Left lung (tissue), 10 donors: ENCODE results near the gene OSBPL3. TPM values are rescaled to one million over a fixed set of nuclear protein-coding genes. Genes with fewer than 3 reads are reported as not detected.

ENCODE experiments used
- ATAC-seq: fragments of 200-7000 bp; cut with Tn5 transposase; one replicate; pipeline ENCODE4 v1.9.1; 2020; ENCODE audit warnings: moderate library complexity
- DNase-seq, 4 donors: peaks; one replicate each; pipeline ENCODE4 v3.0.0-alpha.2; 2013 to 2020
- H3K27ac ChIP-seq, 2 donors: fragments of 200-600 bp; sonication (generic) in 1 of 2; one replicate each; pipeline versions ENCODE4 v1.5.0 to v1.8.0; 2020 to 2021
- H3K27me3 ChIP-seq, 2 donors: fragments of 200-600 bp; sonication (generic) in 1 of 2; one replicate each; pipeline versions ENCODE4 v1.5.0 to v1.8.0; 2020 to 2021
- H3K36me3 ChIP-seq, 2 donors: fragments of 200-600 bp; sonication (generic) in 1 of 2; one replicate each; pipeline versions ENCODE4 v1.5.0 to v1.8.0; 2020 to 2021
- H3K4me1 ChIP-seq, 2 donors: fragments of 200-600 bp; one replicate each; pipeline ENCODE4 v1.8.0; 2021
- H3K4me3 ChIP-seq, 2 donors: fragments of 200-600 bp; sonication (generic) in 1 of 2; one replicate each; pipeline versions ENCODE4 v1.5.0 to v1.8.0; 2020 to 2021; ENCODE audit warnings: mild to moderate bottlenecking in 1 of 2
- H3K9me3 ChIP-seq, 2 donors: fragments of 200-600 bp; sonication (generic) in 1 of 2; one replicate each; pipeline versions ENCODE4 v1.5.0 to v1.8.0; 2020 to 2021
- intact Hi-C, 2 donors: fragments of 100-400 bp; cut with DNase I; formaldehyde crosslinking; loops; one replicate each; pipeline versions ENCODE4 v1.11.2 to v1.14.2; 2022
- polyA plus RNA-seq, 6 donors: library from polyadenylated mRNA; unstranded; fragments of 120-200 nt; gene quantifications; one replicate each; pipeline ENCODE4 v1.2.1, GENCODE V29; 2013; ENCODE audit not compliant: insufficient read length in 6 of 6
- total RNA-seq, 2 donors: library from RNA; stranded (reverse); fragmentation: NEBNext Ultra II Directional; extraction: Animal tissue kit (Norgen Biotek cat#: 25700); gene quantifications; one replicate each; pipeline ENCODE4 v1.2.1, GENCODE V29; 2021
- TF ChIP-seq, protein P1 (sequence below), 2 donors: fragments of 200-600 bp; sonication (generic) in 1 of 2; IDR thresholded peaks; one replicate each; pipeline versions ENCODE4 v1.5.0 to v1.8.0; 2021; ENCODE audit warnings: antibody characterized with exemption in 2 of 2
- donor health status: DM: no; HTN: yes; CAD: no.
- donor health status: DM: no; HTN: no; CAD: no.

OSBPL3 gene
- total and polyA plus RNA-seq, 8 donors = 2.3 to 30.5 (median 3.3) TPM

DNA sequence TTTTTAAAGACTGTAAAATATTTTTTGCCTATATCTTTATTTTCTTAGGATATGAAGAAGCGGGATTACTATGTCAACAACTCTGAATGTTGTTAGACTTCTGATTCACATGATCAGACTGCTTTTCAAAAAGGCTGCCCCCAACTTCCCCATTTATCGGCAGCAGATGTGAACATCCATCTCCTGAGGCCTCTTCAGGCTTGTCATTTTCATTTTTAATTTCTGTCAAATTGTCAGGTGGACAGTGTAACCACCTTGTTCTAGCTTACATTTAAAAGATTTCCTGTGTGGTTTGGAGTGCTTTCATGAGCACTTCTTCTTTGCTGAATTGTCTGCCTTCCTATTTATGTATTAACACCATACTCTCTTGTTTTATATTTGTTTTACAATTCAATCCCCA is 143.9 kb downstream of the OSBPL3 start:
- no peak overlapping the region for H3K4me3 ChIP-seq
- peaks cover 0 to 27% of the 10 kb centered on the region in 2 donors for H3K4me1 ChIP-seq
- H3K27ac ChIP-seq = peak overlapping the region in 1 of 2 donors; percentile 13
- no peaks in the 10 kb centered on the region for H3K36me3 ChIP-seq
- DNase-seq (no peak), ATAC-seq (no peak)
- TF ChIP-seq, protein P1, sequence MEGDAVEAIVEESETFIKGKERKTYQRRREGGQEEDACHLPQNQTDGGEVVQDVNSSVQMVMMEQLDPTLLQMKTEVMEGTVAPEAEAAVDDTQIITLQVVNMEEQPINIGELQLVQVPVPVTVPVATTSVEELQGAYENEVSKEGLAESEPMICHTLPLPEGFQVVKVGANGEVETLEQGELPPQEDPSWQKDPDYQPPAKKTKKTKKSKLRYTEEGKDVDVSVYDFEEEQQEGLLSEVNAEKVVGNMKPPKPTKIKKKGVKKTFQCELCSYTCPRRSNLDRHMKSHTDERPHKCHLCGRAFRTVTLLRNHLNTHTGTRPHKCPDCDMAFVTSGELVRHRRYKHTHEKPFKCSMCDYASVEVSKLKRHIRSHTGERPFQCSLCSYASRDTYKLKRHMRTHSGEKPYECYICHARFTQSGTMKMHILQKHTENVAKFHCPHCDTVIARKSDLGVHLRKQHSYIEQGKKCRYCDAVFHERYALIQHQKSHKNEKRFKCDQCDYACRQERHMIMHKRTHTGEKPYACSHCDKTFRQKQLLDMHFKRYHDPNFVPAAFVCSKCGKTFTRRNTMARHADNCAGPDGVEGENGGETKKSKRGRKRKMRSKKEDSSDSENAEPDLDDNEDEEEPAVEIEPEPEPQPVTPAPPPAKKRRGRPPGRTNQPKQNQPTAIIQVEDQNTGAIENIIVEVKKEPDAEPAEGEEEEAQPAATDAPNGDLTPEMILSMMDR (IDR thresholded peaks at IDR 0.05) = no peak
- intact Hi-C loops = no loop called here
- H3K9me3 ChIP-seq = no peaks in the 10 kb centered on the region
- no peaks in the 10 kb centered on the region for H3K27me3 ChIP-seq

DNA sequence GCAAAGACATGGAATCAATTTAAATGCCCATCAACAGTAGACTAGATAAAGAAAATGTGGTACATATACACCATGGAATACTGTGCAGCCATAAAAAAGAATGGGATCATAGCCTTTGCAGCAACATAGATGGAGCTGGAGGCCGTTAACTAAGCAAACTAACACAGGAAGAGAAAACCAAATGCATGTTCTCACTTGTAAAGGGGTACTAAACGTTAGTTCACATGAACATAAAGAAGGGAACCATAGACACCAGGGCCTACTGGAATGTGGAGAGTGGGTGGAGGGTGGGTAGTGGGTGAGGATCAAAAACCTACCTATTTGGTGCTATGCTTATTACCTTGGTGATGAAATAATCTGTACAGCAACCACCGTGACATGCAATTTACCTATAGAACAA is 144.3 kb downstream of the OSBPL3 start:
- Histone ChIP-seq H3K36me3 (no peaks in the 10 kb centered on the region), H3K27ac (peak overlapping the region in 1 of 2 donors; percentile 13), H3K4me3 (no peak overlapping the region), H3K27me3 (no peaks in the 10 kb centered on the region), H3K9me3 (no peaks in the 10 kb centered on the region), H3K4me1 (peaks cover 0 to 30% of the 10 kb centered on the region in 2 donors)
- TF ChIP-seq, protein P1 (IDR thresholded peaks at IDR 0.05) = no peak
- DNase-seq (no peak), ATAC-seq (no peak)
- intact Hi-C loops = no loop called here

DNA sequence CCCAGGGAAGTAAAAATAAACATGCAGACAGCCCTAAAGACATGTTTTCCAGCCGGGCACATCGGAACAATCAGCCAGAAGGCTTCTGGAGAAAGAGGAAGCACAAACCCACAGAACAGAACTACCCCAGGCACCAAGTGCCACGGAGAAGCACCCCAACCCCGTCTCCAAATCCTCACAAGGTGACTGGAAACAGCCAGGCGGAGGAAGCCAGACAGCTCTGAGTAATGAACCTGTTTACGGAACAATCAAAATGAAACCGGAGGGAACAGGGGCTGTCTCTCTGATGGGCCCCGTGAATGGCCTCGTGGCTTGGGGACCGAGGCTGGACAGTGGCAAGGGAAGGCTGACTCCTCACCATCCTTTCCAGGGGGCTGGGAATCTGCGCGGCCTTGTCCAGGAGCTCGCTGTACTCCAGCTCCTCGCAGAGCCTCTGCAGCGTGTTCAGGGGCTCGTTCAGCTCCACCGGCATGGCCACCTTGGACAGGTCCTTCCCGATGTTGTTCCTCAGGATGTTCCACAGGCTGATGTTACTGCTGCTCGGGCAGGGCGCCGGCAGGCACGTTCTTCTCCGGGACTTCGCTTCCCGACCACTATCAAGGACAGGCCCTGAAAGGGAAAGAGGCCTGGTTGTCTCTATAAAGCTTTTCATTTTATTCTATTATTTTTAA is 145.7 kb downstream of the OSBPL3 start:
- DNase-seq = peak in 2 of 4 donors; percentile 47 to 76
- Histone ChIP-seq H3K27ac (peak overlapping the region; percentile 26 to 49), H3K4me3 (no peak overlapping the region), H3K27me3 (no peaks in the 10 kb centered on the region), H3K36me3 (no peaks in the 10 kb centered on the region), H3K4me1 (peaks cover 0 to 32% of the 10 kb centered on the region in 2 donors), H3K9me3 (no peaks in the 10 kb centered on the region)
- peak; percentile 37 for ATAC-seq
- TF ChIP-seq, protein P1 (IDR thresholded peaks at IDR 0.05) = no peak
- intact Hi-C loops = no loop called here

DNA sequence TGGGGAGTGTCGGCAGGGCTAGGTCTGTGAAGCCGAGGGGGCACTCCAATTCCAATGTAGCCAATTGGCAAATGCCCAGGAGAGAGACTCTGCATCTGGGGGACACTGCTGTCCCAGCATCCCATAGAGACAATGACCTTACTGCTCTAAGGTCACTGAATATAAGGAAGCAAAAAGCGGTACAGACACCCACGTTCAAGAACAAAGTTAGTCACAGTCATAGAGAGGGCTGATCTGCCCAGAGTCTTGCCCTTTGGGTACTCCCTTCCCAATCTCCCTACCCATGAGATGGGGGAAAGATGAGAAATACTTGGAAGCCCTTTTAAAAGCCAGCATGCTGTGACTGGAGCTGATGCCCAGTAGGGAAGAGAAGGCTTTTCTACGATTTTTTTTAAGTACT is 146.4 kb downstream of the OSBPL3 start:
- intact Hi-C loops = no loop called here
- Histone ChIP-seq H3K4me3 (no peak overlapping the region), H3K9me3 (no peaks in the 10 kb centered on the region), H3K27me3 (no peaks in the 10 kb centered on the region), H3K36me3 (no peaks in the 10 kb centered on the region), H3K4me1 (peaks cover 0 to 32% of the 10 kb centered on the region in 2 donors), H3K27ac (peak overlapping the region; percentile 26 to 49)
- peak; percentile 56 for ATAC-seq
- TF ChIP-seq, protein P1 (IDR thresholded peaks at IDR 0.05) = no peak
- no peak for DNase-seq

DNA sequence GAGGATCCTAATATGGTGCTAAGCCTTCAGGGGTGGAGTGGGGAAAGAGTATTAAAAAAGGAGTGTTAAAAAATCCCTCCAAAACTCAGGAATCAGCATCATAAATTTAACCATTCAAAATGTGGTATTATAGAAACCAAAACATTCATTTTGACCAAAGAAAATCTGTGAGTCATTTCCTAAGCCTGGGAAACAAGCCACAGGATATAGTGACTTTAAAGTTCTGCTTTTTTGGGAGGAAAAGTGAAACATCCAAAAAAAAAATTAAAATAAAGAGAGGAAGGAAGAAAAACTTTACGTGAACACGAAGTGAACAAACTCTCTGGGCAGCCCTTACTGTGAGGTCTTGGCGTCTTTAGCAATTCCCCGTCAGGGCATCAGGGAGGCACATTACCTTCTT is 148.7 kb downstream of the OSBPL3 start:
- Histone ChIP-seq H3K4me3 (no peak overlapping the region), H3K9me3 (no peaks in the 10 kb centered on the region), H3K27me3 (no peaks in the 10 kb centered on the region), H3K4me1 (peaks cover 3 to 39% of the 10 kb centered on the region in 2 donors), H3K27ac (peak overlapping the region; percentile 39 to 46), H3K36me3 (no peaks in the 10 kb centered on the region)
- no peak for DNase-seq
- intact Hi-C loops = no loop called here
- TF ChIP-seq, protein P1 (IDR thresholded peaks at IDR 0.05) = no peak
- ATAC-seq = peak; percentile 13
